ENCODE results near the gene AKR7A3.
"Not testable (repeated sequence)": the region's sequence is repeated elsewhere in the genome, so short reads cannot be mapped to it uniquely, and the experiment has no call there.

The AKR7A3 gene

GRCh38 chr1:19317126-19317910 is 28.7 kb upstream of the AKR7A3 start:
- DNase-seq: no peak

DNA sequence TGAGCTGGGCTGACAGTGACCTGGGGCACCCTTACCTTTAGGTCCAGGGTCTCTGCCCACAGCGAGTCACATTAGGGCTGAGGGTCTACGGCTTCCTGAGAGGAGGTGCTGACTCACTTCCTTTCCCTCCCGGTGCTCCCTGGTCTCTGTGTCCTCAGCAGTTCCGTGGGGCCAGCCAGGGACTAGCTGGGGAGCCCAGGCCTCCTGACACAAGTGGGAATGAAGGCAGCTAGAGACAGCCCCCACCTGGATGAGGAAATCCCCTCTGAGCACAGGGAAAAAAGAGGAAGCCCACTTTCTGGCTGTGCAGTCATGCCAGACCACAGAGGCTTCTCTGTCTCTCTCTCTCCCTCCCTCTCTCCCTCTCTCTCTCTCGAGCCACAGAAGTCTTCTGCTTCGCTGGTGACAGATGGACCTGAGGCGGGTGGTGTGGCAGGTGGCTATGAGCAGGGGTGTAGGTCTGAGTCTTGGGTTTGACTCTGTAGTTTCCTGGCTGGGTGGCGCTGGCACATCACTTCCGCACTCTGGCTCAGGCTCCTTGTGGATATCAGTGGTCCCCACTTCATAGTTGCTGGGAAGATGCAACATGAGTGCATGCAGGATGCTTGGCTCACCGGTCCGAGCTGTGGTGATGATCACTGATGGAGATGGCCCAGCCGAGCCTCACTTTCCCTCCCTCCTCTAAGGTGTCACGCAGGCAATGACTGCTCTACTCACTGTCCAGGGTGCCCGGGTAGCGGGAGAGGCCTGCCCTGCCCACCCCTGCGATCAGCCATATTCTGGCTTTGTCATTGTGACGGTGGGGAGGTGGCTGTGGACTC is 27.0 kb upstream of the AKR7A3 start:
- DNase-seq: no peak

DNA sequence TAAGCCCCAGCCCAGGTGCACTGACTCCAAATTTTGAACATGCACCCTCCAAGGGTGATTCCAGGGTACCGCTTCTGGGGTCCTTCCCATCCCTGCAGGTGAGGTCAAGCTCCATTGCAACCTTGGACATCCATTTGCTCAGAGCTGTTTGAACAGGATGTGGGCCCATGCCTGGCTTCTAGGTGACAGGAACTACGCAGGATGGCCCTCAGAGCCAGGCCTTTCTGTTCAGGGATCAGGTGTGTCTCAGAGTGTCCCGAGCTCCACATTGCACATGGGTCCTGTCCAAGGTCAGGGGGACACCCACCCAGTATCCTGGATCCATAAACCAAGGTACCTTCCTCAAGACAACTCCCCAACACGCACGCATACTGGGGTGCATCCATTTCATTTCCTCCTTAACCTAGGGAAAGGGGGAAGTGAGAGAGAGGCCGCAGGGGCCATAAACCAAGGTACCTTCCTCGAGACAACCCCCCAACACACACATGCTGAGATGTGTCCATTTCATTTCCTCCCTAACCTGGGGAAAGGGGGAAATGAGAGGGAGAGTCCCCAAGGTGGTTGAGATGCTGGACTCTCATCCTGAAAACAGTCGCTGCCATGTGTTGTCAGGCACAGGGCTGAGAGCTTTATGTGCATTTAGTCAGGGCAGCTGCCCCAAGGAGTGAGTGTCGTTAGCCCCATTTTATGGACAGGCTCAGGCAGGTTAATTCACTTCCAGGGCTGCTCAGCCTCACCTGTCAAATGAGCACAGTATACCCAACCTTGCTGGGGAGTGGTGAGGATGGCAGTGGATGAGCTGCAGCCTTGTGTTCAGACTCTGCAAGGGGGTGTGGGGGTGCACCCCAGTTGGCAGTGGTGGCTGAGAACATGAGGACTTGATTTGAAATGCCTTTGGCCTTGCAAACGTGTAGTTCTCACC is 25.7 kb upstream of the AKR7A3 start:
- no peak for DNase-seq

GRCh38 chr1:19313636-19313959 is 25.0 kb upstream of the AKR7A3 start:
- DNase-seq: no peak

DNA sequence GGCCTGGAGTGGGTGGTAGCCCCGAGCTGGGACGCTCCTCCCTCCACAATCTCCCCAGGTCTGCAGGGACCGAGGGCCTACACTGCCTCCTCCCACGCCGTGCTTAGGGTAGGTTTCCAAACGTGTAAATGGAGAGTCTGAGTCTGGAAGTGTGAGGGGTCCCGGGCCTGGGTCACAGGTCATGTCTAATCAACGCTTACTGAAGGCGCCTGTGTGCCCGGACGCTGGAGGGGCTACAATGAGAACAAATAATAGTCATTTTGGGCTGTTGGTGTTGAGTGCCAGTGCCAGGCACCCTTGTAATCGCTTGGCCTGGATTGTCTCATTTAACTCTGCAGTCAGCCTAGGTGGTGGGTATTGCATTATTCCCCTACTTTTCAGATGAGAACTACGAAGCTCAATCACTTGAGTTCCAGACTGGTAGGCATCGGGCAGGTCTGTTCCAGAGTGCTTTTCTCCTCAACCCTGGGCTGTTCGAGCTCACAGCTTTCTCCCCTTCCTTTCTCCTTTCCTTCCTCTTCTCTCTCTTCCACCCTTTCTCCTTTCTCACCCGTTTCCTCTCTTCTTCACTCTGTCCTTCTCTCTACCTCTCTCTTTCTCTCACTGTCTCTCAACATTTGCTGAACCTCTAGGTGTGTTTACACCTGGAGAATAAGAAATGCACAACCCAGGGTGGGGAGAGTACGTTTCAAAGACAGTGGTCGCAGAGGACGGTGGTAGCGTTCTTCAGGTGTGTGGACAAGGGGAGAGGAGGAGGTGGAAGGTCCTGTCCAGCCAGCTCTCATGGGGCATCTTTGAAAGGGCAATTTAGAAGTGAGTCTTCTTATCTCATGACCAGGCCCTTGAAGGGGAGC is 24.4 kb upstream of the AKR7A3 start:
- DNase-seq: no peak

DNA sequence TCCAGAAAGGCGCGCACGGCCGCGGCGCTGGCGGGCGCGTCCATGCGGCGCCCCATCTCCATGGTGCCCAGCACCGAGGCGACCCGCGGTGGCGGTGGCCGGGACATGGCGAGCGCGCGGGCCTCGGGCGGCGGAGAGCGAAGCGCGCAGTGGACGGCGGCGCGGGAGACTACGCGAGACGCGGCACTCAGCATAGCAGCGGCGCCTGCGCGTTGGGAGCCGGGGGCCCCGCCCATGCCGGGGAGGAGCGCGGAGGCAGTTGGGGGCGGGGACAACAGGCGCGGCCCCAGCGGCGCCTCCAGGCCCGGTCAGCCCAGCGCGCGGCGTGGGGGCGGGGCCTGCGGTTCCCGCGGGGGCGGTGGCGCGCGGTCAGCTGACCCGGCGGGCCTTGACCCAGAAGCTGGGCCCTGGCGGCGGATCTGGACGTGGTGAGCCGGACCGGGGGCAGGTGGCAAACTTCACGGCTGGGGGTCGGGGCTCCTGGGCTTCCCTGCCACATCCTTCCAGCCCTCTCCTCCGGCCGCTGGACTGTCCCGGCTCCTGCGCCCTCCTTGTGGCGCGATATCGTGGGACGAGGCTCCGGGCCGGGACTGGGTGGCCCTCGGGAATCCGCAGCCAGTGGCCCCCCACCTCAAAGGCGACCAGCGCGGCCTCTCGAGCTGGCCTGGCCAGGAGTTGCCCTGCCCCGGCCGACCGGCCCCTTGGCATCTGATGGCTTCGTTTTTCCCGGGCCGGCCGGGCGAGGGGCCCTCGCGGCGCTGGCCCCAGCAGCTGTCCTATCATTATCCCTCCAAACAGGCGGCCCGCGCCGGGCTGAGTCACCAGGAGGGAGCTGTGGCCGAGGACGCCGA is 23.6 kb upstream of the AKR7A3 start, which contains the start of the genes AKR7A2 and SLC66A1:
Gene AKR7A2, minus strand, starts transcription at position 214 of the 851 bp plus-strand sequence. Its CDS starts 20 bp downstream, at position 194.
Gene SLC66A1, plus strand, starts transcription at position 396 of the 851 bp plus-strand sequence. CDS start 5,352 bp downstream, outside the sequence.
- DNase-seq: peak; percentile 88

GRCh38 chr1:19311503-19311930 is 22.9 kb upstream of the AKR7A3 start:
- no peak for DNase-seq

DNA sequence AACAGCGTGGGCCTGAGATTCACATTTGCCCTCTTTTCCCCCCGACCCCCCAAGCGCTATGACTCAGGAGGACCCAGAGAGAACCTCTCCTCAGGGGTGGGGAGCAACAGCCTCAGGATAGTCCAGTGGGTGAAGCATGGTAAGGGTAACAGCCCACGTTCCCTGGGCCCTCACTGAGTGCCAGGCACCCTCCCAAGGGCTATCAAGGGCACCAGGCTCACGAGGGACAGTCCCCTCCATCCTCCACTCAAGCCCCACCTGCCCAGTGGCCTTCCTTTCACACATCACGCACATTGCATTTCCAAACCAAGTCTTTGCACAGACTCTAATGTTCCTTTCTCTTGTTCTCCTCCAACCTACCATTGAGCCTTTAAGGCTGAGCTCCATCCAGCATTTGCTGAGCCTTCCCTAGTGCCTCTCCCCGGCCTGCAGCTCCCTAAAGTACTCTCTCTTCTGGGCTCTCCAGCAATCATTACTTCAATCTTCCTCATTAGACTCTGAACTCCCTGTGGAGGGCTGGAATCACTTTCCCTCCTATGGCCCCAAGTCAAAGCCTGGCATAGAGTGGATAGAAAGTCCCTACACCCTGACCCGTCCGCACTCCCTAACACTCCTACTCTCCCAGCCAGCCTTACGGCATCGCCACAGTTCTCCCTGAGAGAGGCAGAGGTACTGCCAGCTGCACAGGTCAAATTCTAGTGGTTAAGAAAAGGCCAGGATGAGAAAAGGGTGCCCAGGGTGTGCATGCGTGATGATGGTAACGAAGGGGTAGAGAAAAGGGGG is 22.3 kb upstream of the AKR7A3 start:
- DNase-seq: no peak

DNA sequence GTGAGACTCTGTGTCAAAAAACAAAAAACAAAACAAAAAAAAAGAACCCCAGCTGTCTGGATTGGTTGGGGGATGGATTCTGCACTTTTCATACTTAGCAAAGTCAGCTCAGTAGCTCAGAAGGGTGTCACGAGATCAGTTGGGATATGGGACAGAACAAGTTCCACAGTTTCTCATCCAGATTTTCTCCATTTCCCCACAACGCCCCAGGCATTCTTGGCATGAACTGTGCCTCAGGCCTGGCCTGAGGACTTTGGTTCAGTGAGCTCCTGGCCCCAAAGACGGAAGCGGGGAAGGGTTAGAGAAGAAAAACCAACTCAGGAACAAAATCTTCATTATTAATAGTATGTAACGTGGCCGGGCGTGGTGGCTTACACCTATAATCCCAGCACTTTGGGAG is 21.5 kb upstream of the AKR7A3 start:
- no peak for DNase-seq

DNA sequence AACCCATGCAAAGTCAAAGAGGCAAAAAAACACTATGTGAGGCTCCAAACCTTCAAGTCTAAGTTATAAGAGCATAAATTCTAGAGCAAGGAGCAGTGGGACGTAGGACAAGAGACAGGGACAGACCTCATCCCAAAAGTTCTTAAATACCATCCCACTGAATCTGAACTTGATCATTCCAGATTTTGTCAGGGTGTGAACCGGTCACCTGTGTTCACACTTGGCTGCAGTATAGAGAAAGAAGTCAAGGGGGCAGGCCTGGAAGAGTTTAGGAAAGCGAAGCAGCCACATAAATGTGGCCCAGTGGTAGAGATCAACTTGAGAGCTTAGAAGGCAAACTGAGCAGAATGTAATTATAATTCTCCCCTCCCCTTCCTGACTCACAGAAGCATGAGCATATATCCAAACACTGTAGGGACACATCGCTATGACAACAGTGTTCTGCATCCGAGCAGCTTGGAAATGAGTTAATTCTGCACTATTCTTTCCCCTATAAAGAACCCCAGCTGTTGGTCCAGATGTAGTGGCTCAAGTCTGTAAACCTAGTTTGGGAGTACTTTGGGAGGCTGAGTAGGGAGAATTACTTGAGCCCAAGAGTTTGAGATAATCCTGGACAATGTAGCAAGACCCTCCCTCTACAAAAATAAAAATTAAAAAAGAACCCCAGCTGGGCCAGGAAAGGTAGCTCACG is 20.7 kb upstream of the AKR7A3 start:
- no peak for DNase-seq

DNA sequence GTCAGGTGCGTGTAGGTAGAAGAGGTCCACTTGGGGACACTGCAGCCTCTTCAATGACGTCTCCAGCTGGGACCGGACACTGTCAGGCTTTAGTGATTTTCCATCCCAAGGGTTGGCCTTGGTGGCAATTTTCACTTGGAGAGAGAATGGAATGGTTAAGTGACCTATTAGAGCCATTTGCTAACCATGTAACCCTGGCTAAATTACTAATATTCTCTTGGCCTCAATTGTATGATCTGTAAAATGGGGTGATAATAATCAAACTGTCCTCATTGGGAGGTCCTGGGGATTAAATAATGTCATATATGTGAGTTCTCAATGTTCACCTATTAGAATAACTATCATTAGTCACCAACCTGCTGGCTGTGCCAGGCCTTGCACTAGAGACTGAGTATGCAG is 19.9 kb upstream of the AKR7A3 start:
- DNase-seq: no peak

DNA sequence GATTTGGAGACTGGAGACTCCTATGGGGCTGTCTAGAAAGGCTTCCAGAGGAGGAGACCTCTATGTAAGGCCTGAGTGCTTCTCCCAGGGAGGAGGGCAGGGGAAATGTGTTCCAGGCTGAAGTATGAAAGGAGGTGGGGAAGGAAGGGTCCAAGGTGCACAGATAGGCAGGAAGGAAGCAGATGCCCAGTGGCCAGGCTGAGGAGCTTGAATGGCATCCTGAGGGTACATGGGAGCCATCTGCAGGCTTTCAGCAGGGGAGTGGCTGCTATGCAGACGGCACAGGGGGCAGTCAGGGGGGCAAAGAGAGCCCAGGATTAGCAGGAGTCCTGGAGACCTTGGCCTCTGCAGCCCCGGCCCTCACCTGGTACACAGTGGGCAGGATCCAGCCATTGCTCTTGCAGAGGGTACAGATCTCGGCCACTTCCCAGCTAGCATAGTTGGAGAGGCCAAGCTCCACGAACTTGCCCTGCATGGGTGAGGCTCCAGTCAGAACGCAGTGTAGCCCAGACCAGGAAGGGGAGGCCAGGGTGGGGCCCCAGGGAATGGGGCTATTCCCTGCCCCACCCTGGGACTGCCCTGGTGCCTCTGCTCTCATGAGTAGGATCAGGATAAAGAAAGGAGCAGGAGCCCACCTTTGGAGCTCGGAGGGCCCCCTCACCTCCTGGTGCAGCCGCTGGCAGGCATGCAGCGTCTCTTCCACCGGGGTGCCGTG is 19.4 kb upstream of the AKR7A3 start:
- DNase-seq: no peak

GRCh38 chr1:19306941-19307340 is 18.4 kb upstream of the AKR7A3 start:
- no peak for DNase-seq

DNA sequence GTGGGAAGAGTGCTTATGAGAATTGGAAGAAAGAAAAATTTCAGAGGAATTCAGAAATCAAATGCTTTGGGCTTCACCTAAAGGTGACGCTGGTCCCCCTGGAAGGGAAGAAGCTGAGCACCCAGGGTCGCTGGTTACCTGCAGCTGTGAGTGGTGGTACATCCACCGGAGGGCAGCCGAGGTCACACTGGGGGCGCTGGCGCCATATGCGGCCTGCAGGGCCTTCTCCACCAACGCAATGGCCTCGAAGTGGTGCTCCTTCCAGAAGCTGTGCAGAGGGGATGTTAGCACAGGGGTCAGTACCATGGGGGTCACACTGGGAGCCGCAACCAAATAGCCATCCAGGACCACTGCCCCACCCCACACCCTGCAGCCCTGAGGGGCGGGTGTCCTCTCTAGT is 17.3 kb upstream of the AKR7A3 start:
- DNase-seq: no peak

GRCh38 chr1:19304081-19304480 is 15.5 kb upstream of the AKR7A3 start:
- DNase-seq: not testable (repeated sequence)

GRCh38 chr1:19300211-19300610 is 11.6 kb upstream of the AKR7A3 start:
- DNase-seq: no peak

GRCh38 chr1:19294638-19295037 is 6.1 kb upstream of the AKR7A3 start:
- no peak for DNase-seq

GRCh38 chr1:19289244-19289643 is 674 bp upstream of the AKR7A3 start:
- no peak for DNase-seq
